Nephron progenitor cell (in vitro differentiated cells): ENCODE data around the gene JAK3.
"Not testable (repeated sequence)": the region's sequence is repeated elsewhere in the genome, so short reads cannot be mapped to it uniquely, and the experiment has no call there.

ENCODE experiments used
- DNase-seq: peaks from one replicate; pipeline ENCODE4 v3.0.0; 2021
- H3K27ac Mint-ChIP-seq: 2 replicates; pipeline ENCODE4 v1.8.0; 2021; ENCODE audit warnings: mild to moderate bottlenecking, moderate library complexity, mixed read lengths
- H3K27me3 Mint-ChIP-seq: 2 replicates; pipeline ENCODE4 v1.8.0; 2021; ENCODE audit warnings: mild to moderate bottlenecking, low read depth, mixed read lengths; ENCODE audit not compliant: poor library complexity
- H3K36me3 Mint-ChIP-seq: 2 replicates; pipeline ENCODE4 v1.8.0; 2021; ENCODE audit warnings: low read depth, mixed read lengths
- H3K4me1 Mint-ChIP-seq: 2 replicates; pipeline ENCODE4 v1.8.0; 2021; ENCODE audit warnings: mixed read lengths
- H3K4me3 Mint-ChIP-seq: 2 replicates; pipeline ENCODE4 v1.8.0; 2021; ENCODE audit warnings: mild to moderate bottlenecking, moderate library complexity, mixed read lengths
- H3K9me3 Mint-ChIP-seq: 2 replicates; pipeline ENCODE4 v1.8.0; 2021; ENCODE audit warnings: mild to moderate bottlenecking, moderate library complexity, mixed read lengths
- TF ChIP-seq, protein P1 (sequence below): fragments of 200-600 bp; sonication (generic); IDR thresholded peaks from 2 replicates; pipeline ENCODE4 v1.5.0; 2021; ENCODE audit warnings: antibody characterized with exemption

JAK3 gene

DNA sequence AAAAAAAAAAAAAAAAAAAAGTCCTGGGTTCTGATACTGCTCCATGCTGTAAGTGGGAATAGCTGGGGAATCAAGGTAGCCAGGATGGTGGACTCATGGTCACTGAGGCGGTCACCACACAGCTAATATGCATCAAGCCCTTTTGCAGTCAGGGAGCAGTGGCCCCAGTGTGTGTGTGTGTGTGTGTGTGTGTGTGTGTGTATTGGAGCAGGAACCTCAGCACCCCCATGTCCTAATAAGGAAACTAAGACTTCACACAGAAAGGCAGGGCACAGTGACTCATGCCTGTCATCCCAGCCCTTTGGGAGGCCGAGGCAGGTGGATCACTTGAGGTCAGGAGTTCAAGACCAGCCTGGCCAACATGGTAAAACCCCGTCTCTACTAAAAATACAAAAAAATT, 40.8 kb downstream of the JAK3 start:
- no peak for DNase-seq
- Mint-ChIP-seq H3K4me3 (no peak overlapping the region), H3K36me3 (no peaks in the 10 kb centered on the region), H3K27ac (no peak overlapping the region), H3K27me3 (peaks cover 40% of the 10 kb centered on the region), H3K4me1 (no peaks in the 10 kb centered on the region), H3K9me3 (no peaks in the 10 kb centered on the region)
- TF ChIP-seq, protein P1, sequence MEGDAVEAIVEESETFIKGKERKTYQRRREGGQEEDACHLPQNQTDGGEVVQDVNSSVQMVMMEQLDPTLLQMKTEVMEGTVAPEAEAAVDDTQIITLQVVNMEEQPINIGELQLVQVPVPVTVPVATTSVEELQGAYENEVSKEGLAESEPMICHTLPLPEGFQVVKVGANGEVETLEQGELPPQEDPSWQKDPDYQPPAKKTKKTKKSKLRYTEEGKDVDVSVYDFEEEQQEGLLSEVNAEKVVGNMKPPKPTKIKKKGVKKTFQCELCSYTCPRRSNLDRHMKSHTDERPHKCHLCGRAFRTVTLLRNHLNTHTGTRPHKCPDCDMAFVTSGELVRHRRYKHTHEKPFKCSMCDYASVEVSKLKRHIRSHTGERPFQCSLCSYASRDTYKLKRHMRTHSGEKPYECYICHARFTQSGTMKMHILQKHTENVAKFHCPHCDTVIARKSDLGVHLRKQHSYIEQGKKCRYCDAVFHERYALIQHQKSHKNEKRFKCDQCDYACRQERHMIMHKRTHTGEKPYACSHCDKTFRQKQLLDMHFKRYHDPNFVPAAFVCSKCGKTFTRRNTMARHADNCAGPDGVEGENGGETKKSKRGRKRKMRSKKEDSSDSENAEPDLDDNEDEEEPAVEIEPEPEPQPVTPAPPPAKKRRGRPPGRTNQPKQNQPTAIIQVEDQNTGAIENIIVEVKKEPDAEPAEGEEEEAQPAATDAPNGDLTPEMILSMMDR = no peak

DNA sequence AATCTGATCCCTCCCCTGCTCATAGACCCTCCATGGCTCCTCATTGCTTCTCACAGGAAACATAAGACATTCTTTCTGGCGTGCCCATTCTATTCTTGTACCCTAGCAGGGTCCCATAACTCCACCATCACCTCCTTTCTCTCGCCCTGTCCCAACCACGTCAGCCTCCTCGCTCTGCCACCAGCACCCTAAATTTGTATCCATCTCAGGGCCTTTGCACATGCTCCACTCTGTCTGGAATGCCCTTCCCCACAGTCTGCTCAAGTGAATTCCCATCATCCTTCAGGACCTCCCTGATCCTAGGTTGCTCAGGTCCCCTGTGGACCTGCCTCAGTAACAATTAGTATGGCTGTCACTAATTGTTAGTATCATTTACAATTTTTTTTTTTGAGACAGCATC, 42.4 kb downstream of the JAK3 start:
- TF ChIP-seq, protein P1 = no peak
- no peak overlapping the region for H3K27ac Mint-ChIP-seq
- no peak for DNase-seq
- H3K9me3 Mint-ChIP-seq = no peaks in the 10 kb centered on the region
- H3K4me3 Mint-ChIP-seq = no peak overlapping the region
- H3K27me3 Mint-ChIP-seq = peaks cover 43% of the 10 kb centered on the region
- H3K36me3 Mint-ChIP-seq = no peaks in the 10 kb centered on the region
- H3K4me1 Mint-ChIP-seq = no peaks in the 10 kb centered on the region

DNA sequence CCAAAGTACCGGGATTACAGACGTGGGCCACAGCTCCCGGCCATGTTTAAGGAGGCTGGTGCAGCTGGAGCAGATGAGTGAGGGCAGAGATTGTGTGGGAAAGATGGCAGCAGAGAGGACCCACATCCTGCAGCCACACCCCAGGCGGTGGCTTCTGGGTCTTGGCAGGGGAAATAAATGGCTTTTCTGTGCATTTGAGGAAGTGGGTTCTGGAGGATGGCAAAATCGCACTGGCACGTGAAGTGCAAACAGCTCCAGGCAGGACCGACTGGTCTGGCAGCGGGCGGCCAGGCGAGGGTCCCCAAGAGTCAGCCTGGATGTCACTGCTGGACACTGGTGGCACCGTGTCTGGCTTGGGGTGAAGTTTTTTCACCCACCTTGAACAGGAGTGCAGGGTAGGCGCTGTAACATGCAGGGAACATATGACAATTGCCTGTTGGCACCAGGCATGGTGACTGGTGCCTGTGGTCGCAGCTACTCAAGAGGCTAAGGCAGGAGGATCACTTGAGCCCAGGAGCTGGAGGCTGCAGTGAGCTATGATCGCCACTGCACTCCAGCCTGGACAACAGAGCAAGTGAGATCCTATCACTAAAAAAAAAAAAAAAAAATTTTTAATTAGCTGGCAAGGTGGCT, 44.4 kb downstream of the JAK3 start:
- Mint-ChIP-seq H3K4me1 (no peaks in the 10 kb centered on the region), H3K27ac (no peak overlapping the region)
- no peak for DNase-seq

DNA sequence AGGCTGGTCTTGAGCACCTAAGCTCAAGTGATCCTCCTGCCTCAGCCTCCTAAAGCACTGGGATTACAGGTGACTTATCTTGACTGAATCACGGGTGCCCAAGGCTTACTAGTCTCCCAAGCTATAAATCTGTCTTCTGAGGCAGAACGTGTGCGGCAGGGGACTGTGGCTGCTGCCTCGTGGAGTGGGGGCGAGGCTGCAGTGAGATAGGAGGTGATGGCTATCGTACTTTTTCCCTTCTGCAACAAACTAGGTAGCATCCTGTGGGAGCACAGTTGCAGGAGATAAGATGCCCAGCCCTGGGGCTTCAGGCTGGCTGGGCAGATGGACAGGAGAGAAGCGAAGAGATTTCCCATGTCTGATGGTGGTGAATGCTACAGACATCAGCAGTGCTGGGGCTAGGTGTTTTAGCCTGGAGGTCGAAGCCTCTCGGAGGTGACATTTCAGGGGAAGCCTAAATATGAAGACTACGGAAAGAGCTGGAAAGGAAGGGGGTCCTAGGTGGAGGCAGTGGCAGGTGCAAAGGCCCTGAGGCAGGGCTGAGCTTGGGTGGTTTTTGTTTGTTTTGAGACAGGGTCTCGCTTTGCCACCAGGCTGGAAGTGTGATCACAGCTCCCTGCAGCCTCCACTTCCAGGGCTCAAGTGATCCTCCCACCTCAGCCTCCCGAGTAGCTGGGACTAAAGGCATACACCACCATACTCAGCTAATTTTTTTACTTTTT, 45.5 kb downstream of the JAK3 start:
- Mint-ChIP-seq H3K4me1 (no peaks in the 10 kb centered on the region), H3K4me3 (no peak overlapping the region), H3K27me3 (peaks cover 53% of the 10 kb centered on the region), H3K27ac (no peak overlapping the region), H3K36me3 (no peaks in the 10 kb centered on the region), H3K9me3 (no peaks in the 10 kb centered on the region)
- no peak for DNase-seq
- TF ChIP-seq, protein P1 = no peak

More for the DNA sequence above, 44.4 kb downstream of the JAK3 start:
- Mint-ChIP-seq H3K36me3 (no peaks in the 10 kb centered on the region), H3K27me3 (peaks cover 49% of the 10 kb centered on the region), H3K4me3 (no peak overlapping the region), H3K9me3 (no peaks in the 10 kb centered on the region)
- TF ChIP-seq, protein P1 = no peak

DNA sequence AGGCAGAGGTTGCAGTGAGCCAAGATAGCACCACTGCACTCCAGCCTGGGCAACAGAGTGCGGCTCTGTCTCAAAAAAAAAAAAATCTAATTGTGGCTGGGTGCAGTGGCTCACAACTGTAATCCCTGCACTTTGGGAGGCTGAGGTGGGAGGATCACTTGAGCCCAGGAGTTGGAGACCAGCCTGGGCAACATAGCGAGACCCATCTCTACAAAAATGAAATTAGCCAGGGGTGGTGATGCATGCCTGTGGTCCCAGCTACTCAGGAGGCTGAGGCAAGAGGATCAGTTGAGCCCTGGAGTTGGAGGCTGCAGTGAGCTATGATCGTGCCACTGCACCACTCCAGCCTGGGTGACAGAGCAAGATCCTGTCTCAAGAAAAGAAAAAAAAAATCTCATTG, 49.2 kb downstream of the JAK3 start:
- DNase-seq, H3K36me3 Mint-ChIP-seq, H3K9me3 Mint-ChIP-seq, H3K27ac Mint-ChIP-seq, H3K4me1 Mint-ChIP-seq, H3K4me3 Mint-ChIP-seq: not testable (repeated sequence)
- H3K27me3 Mint-ChIP-seq = peaks cover 76% of the 10 kb centered on the region

DNA sequence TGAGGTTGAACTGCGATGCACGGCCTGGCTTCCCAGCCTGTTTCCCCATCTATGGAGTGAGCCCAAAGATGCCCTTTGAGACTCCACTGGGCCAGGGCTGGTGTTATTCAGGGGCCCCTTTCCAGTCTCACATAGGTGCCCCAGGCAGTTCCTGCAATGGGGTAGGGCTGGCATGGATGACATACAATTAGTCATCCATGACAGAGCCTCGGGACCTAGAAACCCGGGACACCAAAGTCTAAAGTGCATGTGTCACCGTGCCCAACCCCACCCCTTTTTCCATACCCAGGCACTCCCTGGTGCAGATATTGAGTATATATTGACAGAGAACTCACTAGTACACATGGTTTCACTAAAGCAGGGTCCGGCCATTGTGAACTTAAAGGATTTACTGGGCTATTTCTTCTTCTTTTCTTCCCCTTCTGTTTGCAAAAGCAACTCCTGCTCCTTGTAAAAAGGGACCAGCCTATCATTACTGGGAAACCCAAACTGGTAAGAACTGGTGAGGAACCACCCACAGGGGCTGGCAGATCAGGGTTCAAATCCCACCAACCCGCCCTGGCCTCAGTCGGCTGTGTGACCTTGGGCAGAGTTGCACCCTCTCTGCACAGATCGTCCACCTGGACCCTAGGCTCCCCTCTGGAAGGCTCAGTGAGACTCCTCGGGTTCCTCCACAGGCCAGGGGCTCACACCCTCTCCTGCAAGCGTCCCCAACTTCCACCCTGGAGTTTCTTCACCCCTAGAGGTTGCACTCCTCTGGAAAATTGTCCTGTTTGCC, 50.2 kb downstream of the JAK3 start:
- Mint-ChIP-seq H3K27me3 (peaks cover 79% of the 10 kb centered on the region), H3K4me3 (no peak overlapping the region), H3K36me3 (no peaks in the 10 kb centered on the region), H3K27ac (no peak overlapping the region), H3K9me3 (no peaks in the 10 kb centered on the region), H3K4me1 (no peaks in the 10 kb centered on the region)
- DNase-seq = no peak
- TF ChIP-seq, protein P1 = no peak
